ENCODE measurements around the gene FGF18. TPM values are rescaled to one million over a fixed set of nuclear protein-coding genes. Genes with fewer than 3 reads are reported as not detected.

FGF18 gene
- polyA plus RNA-seq, 1 donor from 2014 or later: 1.2 TPM

GRCh38 chr5:171477101-171477500 lies 57.7 kb downstream of the FGF18 start:
- no peak overlapping the region for H3K27ac ChIP-seq (ENCODE audit: low read length)
- no peak overlapping the region for H3K4me3 ChIP-seq (ENCODE audit: low read length)
- H4K20me1 ChIP-seq (ENCODE audit: insufficient read depth): no peaks in the 10 kb centered on the region
- no peak overlapping the region for H2AFZ ChIP-seq (ENCODE audit: low read depth, low read length)
- TF ChIP-seq SMC3 (conservative IDR thresholded peaks at IDR 0.05; ENCODE audit: poor library complexity) (no peak), EP300 (conservative IDR thresholded peaks at IDR 0.05; ENCODE audit: poor library complexity, severe bottlenecking) (no peak)
- TF ChIP-seq, protein P1, sequence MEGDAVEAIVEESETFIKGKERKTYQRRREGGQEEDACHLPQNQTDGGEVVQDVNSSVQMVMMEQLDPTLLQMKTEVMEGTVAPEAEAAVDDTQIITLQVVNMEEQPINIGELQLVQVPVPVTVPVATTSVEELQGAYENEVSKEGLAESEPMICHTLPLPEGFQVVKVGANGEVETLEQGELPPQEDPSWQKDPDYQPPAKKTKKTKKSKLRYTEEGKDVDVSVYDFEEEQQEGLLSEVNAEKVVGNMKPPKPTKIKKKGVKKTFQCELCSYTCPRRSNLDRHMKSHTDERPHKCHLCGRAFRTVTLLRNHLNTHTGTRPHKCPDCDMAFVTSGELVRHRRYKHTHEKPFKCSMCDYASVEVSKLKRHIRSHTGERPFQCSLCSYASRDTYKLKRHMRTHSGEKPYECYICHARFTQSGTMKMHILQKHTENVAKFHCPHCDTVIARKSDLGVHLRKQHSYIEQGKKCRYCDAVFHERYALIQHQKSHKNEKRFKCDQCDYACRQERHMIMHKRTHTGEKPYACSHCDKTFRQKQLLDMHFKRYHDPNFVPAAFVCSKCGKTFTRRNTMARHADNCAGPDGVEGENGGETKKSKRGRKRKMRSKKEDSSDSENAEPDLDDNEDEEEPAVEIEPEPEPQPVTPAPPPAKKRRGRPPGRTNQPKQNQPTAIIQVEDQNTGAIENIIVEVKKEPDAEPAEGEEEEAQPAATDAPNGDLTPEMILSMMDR (IDR thresholded peaks at IDR 0.05; ENCODE audit: poor library complexity, severe bottlenecking): no peak
- no peak overlapping the region for H3K4me2 ChIP-seq (ENCODE audit: low read length)
- no peak overlapping the region for H3K9ac ChIP-seq (ENCODE audit: low read length)
- no peaks in the 10 kb centered on the region for H3K36me3 ChIP-seq (ENCODE audit: insufficient read depth, low read length)
- no peaks in the 10 kb centered on the region for H3K9me2 ChIP-seq (ENCODE audit: insufficient read depth, low read length)
- H3K9me3 ChIP-seq (ENCODE audit: low read length): no peaks in the 10 kb centered on the region
- H3K79me2 ChIP-seq (replicated peaks; ENCODE audit: insufficient read depth, low read length): no peaks in the 10 kb centered on the region
- H3K27me3 ChIP-seq (ENCODE audit: insufficient read depth, low read depth, low read length): no peaks in the 10 kb centered on the region
- no peaks in the 10 kb centered on the region for H3F3A ChIP-seq (ENCODE audit: insufficient read depth, low read length, poor library complexity, severe bottlenecking)

- Histone ChIP-seq H2AFZ (ENCODE audit: low read depth, low read length) (no peak overlapping the region), H3K9me2 (ENCODE audit: insufficient read depth, low read length) (no peaks in the 10 kb centered on the region), H3K27me3 (ENCODE audit: insufficient read depth, low read depth, low read length) (no peaks in the 10 kb centered on the region), H3K4me2 (ENCODE audit: low read length) (no peak overlapping the region), H3K79me2 (replicated peaks; ENCODE audit: insufficient read depth, low read length) (no peaks in the 10 kb centered on the region), H3K9ac (ENCODE audit: low read length) (no peak overlapping the region), H4K20me1 (ENCODE audit: insufficient read depth) (no peaks in the 10 kb centered on the region), H3F3A (ENCODE audit: insufficient read depth, low read length, poor library complexity, severe bottlenecking) (no peaks in the 10 kb centered on the region), H3K27ac (ENCODE audit: low read length) (no peak overlapping the region), H3K36me3 (ENCODE audit: insufficient read depth, low read length) (no peaks in the 10 kb centered on the region), H3K9me3 (ENCODE audit: low read length) (no peaks in the 10 kb centered on the region), H3K4me3 (ENCODE audit: low read length) (no peak overlapping the region)
- TF ChIP-seq EZH2 (IDR thresholded peaks at IDR 0.05; ENCODE audit: borderline replicate concordance, insufficient read depth, low read length, poor library complexity, severe bottlenecking): no peak
These were observed 58.2 kb downstream of the FGF18 start for GRCh38 chr5:171477666-171478065.

GRCh38 chr5:171478946-171479775 lies 59.7 kb downstream of the FGF18 start:
- H3K36me3 ChIP-seq (ENCODE audit: insufficient read depth, low read length): no peaks in the 10 kb centered on the region
- no peak overlapping the region for H3K9ac ChIP-seq (ENCODE audit: low read length)
- no peaks in the 10 kb centered on the region for H3K9me2 ChIP-seq (ENCODE audit: insufficient read depth, low read length)
- no peak for TF ChIP-seq EP300 (conservative IDR thresholded peaks at IDR 0.05; ENCODE audit: poor library complexity, severe bottlenecking)
- TF ChIP-seq, protein P1 (IDR thresholded peaks at IDR 0.05; ENCODE audit: poor library complexity, severe bottlenecking): no peak
- no peak for TF ChIP-seq RAD21 (conservative IDR thresholded peaks at IDR 0.05)
- no peak for TF ChIP-seq REST (IDR thresholded peaks at IDR 0.05; ENCODE audit: borderline replicate concordance)
- TF ChIP-seq EZH2 (IDR thresholded peaks at IDR 0.05; ENCODE audit: borderline replicate concordance, insufficient read depth, low read length, poor library complexity, severe bottlenecking): no peak
- no peak for TF ChIP-seq SMC3 (conservative IDR thresholded peaks at IDR 0.05; ENCODE audit: poor library complexity)
- TF ChIP-seq MXI1 (conservative IDR thresholded peaks at IDR 0.05; ENCODE audit: poor library complexity, severe bottlenecking): no peak
- TF ChIP-seq TAF1 (IDR thresholded peaks at IDR 0.05; ENCODE audit: low read depth): no peak
- TF ChIP-seq POLR2AphosphoS5 (IDR thresholded peaks at IDR 0.05): no peak
- no peaks in the 10 kb centered on the region for H3F3A ChIP-seq (ENCODE audit: insufficient read depth, low read length, poor library complexity, severe bottlenecking)
- H3K79me2 ChIP-seq (replicated peaks; ENCODE audit: insufficient read depth, low read length): no peaks in the 10 kb centered on the region
- no peak overlapping the region for H3K4me2 ChIP-seq (ENCODE audit: low read length)
- no peak overlapping the region for H3K4me3 ChIP-seq (ENCODE audit: low read length)
- H3K27me3 ChIP-seq (ENCODE audit: insufficient read depth, low read depth, low read length): no peaks in the 10 kb centered on the region
- H4K20me1 ChIP-seq (ENCODE audit: insufficient read depth): no peaks in the 10 kb centered on the region
- H3K27ac ChIP-seq (ENCODE audit: low read length): no peak overlapping the region
- H3K9me3 ChIP-seq (ENCODE audit: low read length): no peaks in the 10 kb centered on the region
- H2AFZ ChIP-seq (ENCODE audit: low read depth, low read length): no peak overlapping the region

All from neural cell (in vitro differentiated cells).